Epithelial cell of esophagus (primary cell): ENCODE data around the gene USO1.

Experiments used
- DNase-seq: peaks from one replicate; pipeline ENCODE4 v3.0.0; 2010; ENCODE audit warnings: low read depth
- H3K4me3 ChIP-seq: 2 replicates; pipeline ENCODE4 v1.5.1; 2011; ENCODE audit warnings: mild to moderate bottlenecking, low read length, control low read depth
- TF ChIP-seq, protein P1 (sequence below): IDR thresholded peaks from 2 replicates; pipeline ENCODE4 v1.5.1; 2011; ENCODE audit warnings: low read depth, mild to moderate bottlenecking, low read length, control low read depth, inconsistent platforms; ENCODE audit not compliant: insufficient read depth; ENCODE audit errors: missing control alignments

USO1 gene

DNA sequence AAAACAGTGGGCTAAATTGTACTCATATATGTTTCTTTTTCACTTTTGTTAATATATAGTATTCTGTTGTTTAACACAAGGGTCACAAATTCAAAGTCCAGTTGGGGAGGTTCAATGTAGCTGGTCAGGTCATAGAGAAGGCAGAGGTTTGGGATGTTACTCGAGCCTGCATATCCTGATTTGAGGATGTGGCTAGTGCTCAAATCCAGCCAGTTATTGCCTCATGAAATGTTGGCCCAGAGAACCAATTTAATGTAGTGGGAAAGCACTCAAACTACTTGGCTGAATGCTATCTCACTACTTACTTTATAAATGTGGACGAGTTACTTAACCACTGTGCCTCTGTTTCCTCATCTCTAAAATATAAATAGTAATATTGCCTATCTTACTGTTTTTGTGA lies 12.5 kb downstream of the USO1 start:
- no peak overlapping the region for H3K4me3 ChIP-seq
- no peak for DNase-seq
- TF ChIP-seq, protein P1, sequence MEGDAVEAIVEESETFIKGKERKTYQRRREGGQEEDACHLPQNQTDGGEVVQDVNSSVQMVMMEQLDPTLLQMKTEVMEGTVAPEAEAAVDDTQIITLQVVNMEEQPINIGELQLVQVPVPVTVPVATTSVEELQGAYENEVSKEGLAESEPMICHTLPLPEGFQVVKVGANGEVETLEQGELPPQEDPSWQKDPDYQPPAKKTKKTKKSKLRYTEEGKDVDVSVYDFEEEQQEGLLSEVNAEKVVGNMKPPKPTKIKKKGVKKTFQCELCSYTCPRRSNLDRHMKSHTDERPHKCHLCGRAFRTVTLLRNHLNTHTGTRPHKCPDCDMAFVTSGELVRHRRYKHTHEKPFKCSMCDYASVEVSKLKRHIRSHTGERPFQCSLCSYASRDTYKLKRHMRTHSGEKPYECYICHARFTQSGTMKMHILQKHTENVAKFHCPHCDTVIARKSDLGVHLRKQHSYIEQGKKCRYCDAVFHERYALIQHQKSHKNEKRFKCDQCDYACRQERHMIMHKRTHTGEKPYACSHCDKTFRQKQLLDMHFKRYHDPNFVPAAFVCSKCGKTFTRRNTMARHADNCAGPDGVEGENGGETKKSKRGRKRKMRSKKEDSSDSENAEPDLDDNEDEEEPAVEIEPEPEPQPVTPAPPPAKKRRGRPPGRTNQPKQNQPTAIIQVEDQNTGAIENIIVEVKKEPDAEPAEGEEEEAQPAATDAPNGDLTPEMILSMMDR: no peak

GRCh38 chr4:75737398-75737797 lies 13.0 kb downstream of the USO1 start:
- DNase-seq: no peak
- TF ChIP-seq, protein P1: no peak
- H3K4me3 ChIP-seq: no peak overlapping the region

- H3K4me3 ChIP-seq: no peak overlapping the region
- peak; percentile 63 for DNase-seq
- TF ChIP-seq, protein P1: no peak
These were observed 16.6 kb downstream of the USO1 start for GRCh38 chr4:75741027-75741426.

DNA sequence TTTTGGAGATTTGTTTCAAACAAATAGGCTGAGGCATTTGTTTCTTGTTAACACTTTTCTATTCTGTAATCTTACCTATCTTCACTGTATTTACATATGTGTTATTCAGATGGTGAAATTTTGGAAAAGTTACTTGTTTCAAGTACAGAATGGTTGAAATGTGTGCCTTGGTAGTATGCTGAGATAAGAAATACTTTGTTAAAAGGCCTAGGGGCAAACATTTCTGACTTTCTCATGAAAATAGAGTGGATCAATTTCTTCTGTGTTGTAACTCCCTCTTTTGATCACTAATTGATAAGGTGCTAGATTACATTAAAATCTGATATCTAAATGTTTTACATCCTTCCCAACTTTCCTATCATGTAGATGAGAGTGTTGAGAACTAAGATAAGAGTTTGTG lies 18.1 kb downstream of the USO1 start:
- DNase-seq: no peak
- TF ChIP-seq, protein P1: no peak
- no peak overlapping the region for H3K4me3 ChIP-seq

GRCh38 chr4:75745161-75745560 lies 20.8 kb downstream of the USO1 start:
- TF ChIP-seq, protein P1: no peak
- peak; percentile 90 for DNase-seq
- H3K4me3 ChIP-seq: no peak overlapping the region

- TF ChIP-seq, protein P1: no peak
- no peak overlapping the region for H3K4me3 ChIP-seq
- no peak for DNase-seq
These were observed 21.4 kb downstream of the USO1 start for GRCh38 chr4:75745721-75746199.

- no peak overlapping the region for H3K4me3 ChIP-seq
- no peak for DNase-seq
- TF ChIP-seq, protein P1: no peak
These were observed 28.3 kb downstream of the USO1 start for GRCh38 chr4:75752637-75753036.
